T-helper 17 cell (primary cell): Measurements from ENCODE around the gene SYTL4. TPM values are rescaled to one million over a fixed set of nuclear protein-coding genes. Genes with fewer than 3 reads are reported as not detected.

ENCODE experiments used
- ATAC-seq: fragments of 150-1000 bp; cut with Tn5 transposase; 2 replicates; pipeline ENCODE4 v1.10.0; 2021; ENCODE audit warnings: mild to moderate bottlenecking, moderate library complexity
- DNase-seq, 3 donors: peaks; one replicate each; pipeline versions ENCODE4 v3.0.0 to v3.0.0-alpha.2; 2020 to 2021
- H3K9me3 ChIP-seq: one replicate; pipeline ENCODE4 v1.7.0; 2013; ENCODE audit warnings: low read length, mild to moderate bottlenecking; ENCODE audit not compliant: control insufficient read depth, poor library complexity, severe bottlenecking
- H3K27ac Mint-ChIP-seq: one replicate; pipeline ENCODE4 v1.8.0; 2022; ENCODE audit warnings: mild to moderate bottlenecking, moderate library complexity, mixed read lengths
- H3K27me3 Mint-ChIP-seq: one replicate; pipeline ENCODE4 v1.8.0; 2022; ENCODE audit warnings: mixed read lengths
- H3K36me3 Mint-ChIP-seq: one replicate; pipeline ENCODE4 v1.8.0; 2022; ENCODE audit warnings: low read depth, mixed read lengths
- H3K4me1 Mint-ChIP-seq: one replicate; pipeline ENCODE4 v1.8.0; 2022; ENCODE audit warnings: mild to moderate bottlenecking, mixed read lengths
- H3K4me3 Mint-ChIP-seq: one replicate; pipeline ENCODE4 v1.8.0; 2022; ENCODE audit warnings: mild to moderate bottlenecking, moderate library complexity, mixed read lengths
- total RNA-seq, 4 donors: library from RNA in 2 of 4; stranded (reverse) in 2 of 4; gene quantifications; one replicate each; pipeline ENCODE4 v1.2.3 and lab custom pipeline; 2022 to 2026

SYTL4 gene
- total RNA-seq, 2 donors from 2014 or later, result 0.20 to 8.2 TPM

DNA sequence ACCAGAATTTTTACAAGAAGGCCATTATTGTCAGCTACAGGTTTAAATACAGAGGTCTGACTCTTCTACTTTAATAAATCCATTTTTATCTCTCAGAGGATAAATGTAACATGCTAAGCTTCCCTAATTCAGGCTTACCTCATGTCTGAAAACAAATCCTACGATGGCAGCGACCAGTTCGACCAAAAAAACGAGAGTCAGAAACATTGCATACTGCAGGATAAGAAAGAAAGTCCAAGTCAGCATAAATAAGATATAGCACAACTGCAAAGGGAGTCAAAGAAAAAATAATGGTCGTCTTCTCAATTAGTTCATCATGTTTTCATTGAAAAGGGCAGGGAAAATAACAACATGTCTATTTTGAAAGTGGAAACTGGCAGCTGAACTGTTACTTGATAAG lies 96.9 kb downstream of the SYTL4 start:
- Mint-ChIP-seq H3K36me3 (peaks cover 4% of the 10 kb centered on the region), H3K4me1 (peaks cover 6% of the 10 kb centered on the region), H3K27me3 (peaks cover 7% of the 10 kb centered on the region), H3K4me3 (no peak overlapping the region), H3K27ac (no peak overlapping the region)
- no peaks in the 10 kb centered on the region for H3K9me3 ChIP-seq
- ATAC-seq (no peak), DNase-seq (no peak)

DNA sequence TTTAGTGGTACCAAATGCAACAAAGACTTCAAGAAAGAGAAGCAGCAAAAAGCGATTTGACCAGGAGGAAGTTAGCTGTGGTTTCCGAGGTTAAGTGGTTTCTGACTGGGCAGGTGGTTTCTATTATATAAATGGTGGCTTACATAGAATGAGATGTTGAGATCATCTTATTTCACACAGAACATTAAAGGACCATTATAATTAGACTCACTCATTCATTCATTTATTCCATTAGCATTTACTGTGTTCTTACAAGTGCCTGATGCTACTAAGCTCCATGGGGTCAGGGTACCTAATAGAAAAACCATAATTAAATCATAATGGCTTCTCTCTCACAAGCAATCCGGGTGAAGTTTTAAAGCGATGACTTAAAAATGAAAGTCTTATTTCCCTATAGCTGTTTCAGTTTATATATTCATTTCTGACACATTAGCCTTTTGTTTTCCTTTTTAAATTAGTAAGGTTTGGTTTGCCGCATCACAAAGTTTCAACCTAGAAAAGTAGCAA lies 105.9 kb downstream of the SYTL4 start:
- Mint-ChIP-seq H3K27ac (no peak overlapping the region), H3K36me3 (no peaks in the 10 kb centered on the region), H3K4me1 (peaks cover 8% of the 10 kb centered on the region), H3K27me3 (no peaks in the 10 kb centered on the region), H3K4me3 (peak overlapping the region; percentile 65)
- peak; percentile 30 for ATAC-seq
- no peaks in the 10 kb centered on the region for H3K9me3 ChIP-seq
- DNase-seq, result no peak

Other genes starting within 250 kb of the SYTL4 start
- gene TNMD, start 147.2 kb downstream of the SYTL4 start, total RNA-seq, result not detected
- gene TSPAN6, start 95.3 kb downstream of the SYTL4 start, total RNA-seq, result 1 to 10 TPM in 1 of 2 donors, under 1 TPM in 1; 0.68 to 1.2 TPM
- not detected for gene SRPX2, start 87.9 kb downstream of the SYTL4 start, total RNA-seq
- gene CSTF2, start 88.3 kb upstream of the SYTL4 start, total RNA-seq, result 10 to 100 TPM; 11.4 to 11.6 TPM
- gene NOX1, start 142.2 kb upstream of the SYTL4 start, total RNA-seq, result not detected
- gene XKRX, start 196.8 kb upstream of the SYTL4 start, total RNA-seq, result under 1 TPM; 0.18 to 0.30 TPM
- not detected for gene ARL13A, start 237.6 kb upstream of the SYTL4 start, total RNA-seq